SJSA1 (cell line): ENCODE measurements around the gene TGM2. TPM values are rescaled to one million over a fixed set of nuclear protein-coding genes. Genes with fewer than 3 reads are reported as not detected.
A peak's percentile ranks its signal among the peaks of the same experiment; 100 is the strongest.

Experiments
- DNase-seq, 2 experiments: peaks; one replicate each; pipeline ENCODE4 v3.0.0-alpha.2; 2015 to 2020; ENCODE audit warnings: low spot score in 2 of 2, low read depth in 1 of 2
- H3K27ac ChIP-seq: fragments of 250-450 bp; sonication (Bioruptor Pico); 2 replicates; pipeline ENCODE4 v1.5.1; 2020; ENCODE audit warnings: mild to moderate bottlenecking, moderate library complexity
- H3K27me3 ChIP-seq: fragments of 250-450 bp; sonication (Bioruptor Pico); replicated peaks from 2 replicates; pipeline ENCODE4 v1.5.1; 2020; ENCODE audit warnings: mild to moderate bottlenecking, moderate library complexity
- H3K36me3 ChIP-seq: fragments of 250-450 bp; sonication (Bioruptor Pico); 2 replicates; pipeline ENCODE4 v1.5.1; 2020; ENCODE audit warnings: mild to moderate bottlenecking
- H3K4me1 ChIP-seq: fragments of 250-450 bp; sonication (Bioruptor Pico); replicated peaks from 2 replicates; pipeline ENCODE4 v1.6.1; 2021; ENCODE audit warnings: mild to moderate bottlenecking
- H3K4me3 ChIP-seq: fragments of 250-450 bp; sonication (Bioruptor Pico); 2 replicates; pipeline ENCODE4 v1.5.1; 2020; ENCODE audit warnings: mild to moderate bottlenecking
- H3K9me3 ChIP-seq: fragments of 250-450 bp; sonication (Bioruptor Pico); replicated peaks from 2 replicates; pipeline ENCODE4 v1.5.1; 2020; ENCODE audit warnings: mild to moderate bottlenecking
- total RNA-seq: library from RNA; depleted of rRNA; stranded (reverse); fragments of >200 nt; shearing (Covaris generic); gene quantifications from 2 replicates; pipeline ENCODE4 v1.2.3, GENCODE V29; 2014

TGM2 gene
- total RNA-seq, 1 experiment from 2014 or later = 32.2 TPM

GRCh38 chr20:38203981-38204357 lies 38.9 kb upstream of the TGM2 start:
- Histone ChIP-seq H3K36me3 (no peaks in the 10 kb centered on the region), H3K4me1 (peaks cover 5% of the 10 kb centered on the region), H3K9me3 (no peaks in the 10 kb centered on the region), H3K27me3 (no peaks in the 10 kb centered on the region), H3K27ac (no peak overlapping the region), H3K4me3 (no peak overlapping the region)
- DNase-seq = no peak

GRCh38 chr20:38203337-38203980 lies 38.4 kb upstream of the TGM2 start:
- Histone ChIP-seq H3K27me3 (no peaks in the 10 kb centered on the region), H3K4me3 (no peak overlapping the region), H3K27ac (no peak overlapping the region), H3K36me3 (no peaks in the 10 kb centered on the region), H3K9me3 (no peaks in the 10 kb centered on the region), H3K4me1 (peaks cover 5% of the 10 kb centered on the region)
- DNase-seq = no peak

DNA sequence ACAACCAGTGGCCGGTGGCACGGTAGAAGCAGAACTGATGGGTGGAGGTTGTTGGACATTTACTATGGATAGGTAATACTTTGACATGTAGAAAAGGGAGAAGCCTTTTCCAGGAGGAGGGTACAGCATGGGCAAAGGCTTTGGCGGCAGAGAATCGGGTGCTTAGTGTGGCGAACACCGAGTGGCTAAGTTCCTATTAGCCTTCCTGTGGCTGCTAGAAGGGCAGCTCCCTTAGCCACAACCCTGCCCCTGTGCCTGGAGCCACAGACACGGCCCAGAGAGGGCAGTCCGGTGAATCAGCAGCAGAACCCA lies 37.9 kb upstream of the TGM2 start:
- H3K4me3 ChIP-seq = no peak overlapping the region
- no peaks in the 10 kb centered on the region for H3K27me3 ChIP-seq
- peaks cover 5% of the 10 kb centered on the region for H3K4me1 ChIP-seq
- H3K36me3 ChIP-seq = no peaks in the 10 kb centered on the region
- H3K27ac ChIP-seq = no peak overlapping the region
- H3K9me3 ChIP-seq = no peaks in the 10 kb centered on the region
- DNase-seq = no peak

DNA sequence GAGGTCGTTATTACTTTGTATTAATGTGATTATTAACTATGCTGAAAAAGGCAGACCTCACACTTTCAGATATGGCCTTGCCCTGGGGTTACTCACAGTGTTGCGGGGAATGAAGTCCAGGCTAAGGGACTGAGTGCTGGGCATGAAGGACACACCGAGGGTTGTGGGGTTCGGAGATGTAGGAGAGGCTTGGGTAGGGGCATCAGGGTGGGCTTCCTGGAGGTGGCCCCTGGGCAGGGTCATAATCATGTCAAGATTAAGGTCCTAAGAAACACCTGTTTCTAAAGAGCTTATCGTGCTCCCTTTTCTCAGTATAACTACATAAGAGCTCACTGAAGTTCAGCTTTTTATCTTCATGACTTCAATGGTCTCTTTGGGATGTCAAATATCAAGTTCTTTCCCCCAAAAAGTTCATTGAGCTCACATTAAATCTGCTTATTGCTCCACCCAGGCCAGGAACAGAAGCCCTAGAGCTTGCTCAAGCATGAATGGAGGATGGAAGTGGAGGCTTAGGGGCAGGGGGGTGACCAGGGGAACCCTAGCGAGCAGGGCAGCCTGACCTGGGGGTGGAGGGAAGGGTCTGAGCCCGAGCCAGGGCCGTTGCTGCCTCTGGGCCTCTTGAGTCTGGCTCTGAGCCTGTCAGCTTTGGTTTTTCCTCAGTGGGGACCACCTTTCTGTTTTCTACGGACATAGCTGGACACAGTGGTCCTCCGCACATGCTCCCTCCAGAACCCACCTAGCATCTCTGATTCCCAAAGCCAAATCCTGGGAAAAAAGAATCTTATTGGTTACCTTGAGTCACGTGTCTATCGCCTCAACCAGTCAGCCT lies 37.3 kb upstream of the TGM2 start:
- no peak overlapping the region for H3K4me3 ChIP-seq
- no peak overlapping the region for H3K27ac ChIP-seq
- no peaks in the 10 kb centered on the region for H3K9me3 ChIP-seq
- H3K36me3 ChIP-seq = no peaks in the 10 kb centered on the region
- peaks cover 5% of the 10 kb centered on the region for H3K4me1 ChIP-seq
- H3K27me3 ChIP-seq = no peaks in the 10 kb centered on the region
- no peak for DNase-seq

DNA sequence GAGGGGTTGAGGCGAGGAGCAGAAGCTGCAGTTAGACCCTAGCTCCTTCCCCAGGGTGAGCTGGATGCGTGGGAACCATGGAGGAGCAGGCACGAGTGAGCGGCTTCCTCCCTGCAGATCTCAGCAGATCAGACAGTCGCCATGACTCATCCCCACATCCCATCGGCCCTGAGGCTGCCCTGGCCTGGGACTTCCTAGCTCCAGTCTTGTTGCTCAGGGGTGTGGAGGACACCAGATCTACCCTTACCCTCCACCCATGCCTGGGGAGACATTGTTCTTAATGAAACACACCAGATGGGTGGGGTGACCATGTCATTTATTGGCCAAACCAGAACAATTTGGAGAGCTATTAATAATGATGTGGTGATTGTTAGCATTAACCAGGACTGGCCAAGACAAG lies 36.3 kb upstream of the TGM2 start:
- peaks cover 5% of the 10 kb centered on the region for H3K4me1 ChIP-seq
- H3K27ac ChIP-seq = no peak overlapping the region
- no peaks in the 10 kb centered on the region for H3K27me3 ChIP-seq
- DNase-seq = peak; percentile 41 to 64
- no peaks in the 10 kb centered on the region for H3K9me3 ChIP-seq
- no peak overlapping the region for H3K4me3 ChIP-seq
- no peaks in the 10 kb centered on the region for H3K36me3 ChIP-seq

DNA sequence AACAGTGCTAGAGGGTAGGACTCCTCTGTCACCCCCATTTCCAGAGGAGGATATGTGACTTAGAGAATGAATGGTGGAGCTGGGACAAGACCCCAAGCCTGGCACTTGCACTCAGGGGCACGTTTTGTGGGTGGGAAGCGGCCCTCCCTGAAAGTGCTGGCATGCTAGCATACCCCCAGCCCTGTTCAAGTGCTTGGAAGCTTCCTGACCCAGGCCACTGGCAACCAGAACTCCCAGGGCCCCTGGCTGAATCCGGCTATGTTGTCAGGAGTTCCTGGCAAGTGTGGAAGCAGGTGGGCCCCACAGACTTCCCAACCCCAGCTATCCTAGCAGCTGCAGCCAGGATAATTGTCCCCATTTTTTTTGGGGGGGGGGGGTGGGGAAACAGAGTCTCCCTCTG lies 35.6 kb upstream of the TGM2 start:
- no peak for DNase-seq

GRCh38 chr20:38199501-38200390 lies 34.7 kb upstream of the TGM2 start:
- Histone ChIP-seq H3K4me3 (no peak overlapping the region), H3K27me3 (no peaks in the 10 kb centered on the region), H3K9me3 (no peaks in the 10 kb centered on the region), H3K4me1 (peaks cover 5% of the 10 kb centered on the region), H3K27ac (no peak overlapping the region), H3K36me3 (no peaks in the 10 kb centered on the region)
- no peak for DNase-seq

More for the DNA sequence above, 35.6 kb upstream of the TGM2 start:
- Histone ChIP-seq H3K4me3 (no peak overlapping the region), H3K4me1 (peaks cover 5% of the 10 kb centered on the region), H3K27ac (no peak overlapping the region), H3K36me3 (no peaks in the 10 kb centered on the region), H3K27me3 (no peaks in the 10 kb centered on the region), H3K9me3 (no peaks in the 10 kb centered on the region)

- H3K4me1 ChIP-seq = peaks cover 5% of the 10 kb centered on the region
- no peaks in the 10 kb centered on the region for H3K36me3 ChIP-seq
- H3K4me3 ChIP-seq = no peak overlapping the region
- H3K9me3 ChIP-seq = no peaks in the 10 kb centered on the region; the same call in 1 of the 2 replicates
- no peak overlapping the region for H3K27ac ChIP-seq
- no peaks in the 10 kb centered on the region for H3K27me3 ChIP-seq
- DNase-seq = no peak
These were observed 33.3 kb upstream of the TGM2 start for GRCh38 chr20:38198238-38198861.

- Histone ChIP-seq H3K27me3 (no peaks in the 10 kb centered on the region), H3K36me3 (no peaks in the 10 kb centered on the region), H3K9me3 (no peaks in the 10 kb centered on the region; the same call in 1 of the 2 replicates), H3K4me3 (no peak overlapping the region), H3K27ac (no peak overlapping the region), H3K4me1 (peaks cover 5% of the 10 kb centered on the region)
- no peak for DNase-seq
These were observed 32.5 kb upstream of the TGM2 start for GRCh38 chr20:38197619-38198018.

DNA sequence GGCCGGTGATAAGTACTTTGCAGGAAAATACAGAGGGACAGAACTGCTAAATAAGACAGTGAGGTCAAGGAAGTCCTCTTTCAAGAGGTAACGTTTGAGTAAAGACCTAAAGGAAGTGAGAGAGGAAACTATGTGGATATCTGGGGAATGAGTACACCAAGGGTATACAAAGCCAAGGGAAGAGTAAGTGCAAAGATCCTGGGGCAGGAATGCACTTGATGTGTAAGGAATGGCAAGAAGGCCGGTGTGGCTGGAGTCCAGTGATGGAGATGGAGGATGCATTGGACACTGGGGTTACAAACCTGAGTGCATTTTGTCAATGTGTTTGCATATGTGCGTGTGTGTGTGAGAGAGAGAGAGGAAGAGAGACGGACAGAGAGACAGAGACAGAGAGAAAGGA lies 32.1 kb upstream of the TGM2 start:
- H3K27ac ChIP-seq = no peak overlapping the region
- H3K9me3 ChIP-seq = no peaks in the 10 kb centered on the region; the same call in 1 of the 2 replicates
- peaks cover 5% of the 10 kb centered on the region for H3K4me1 ChIP-seq
- no peaks in the 10 kb centered on the region for H3K36me3 ChIP-seq
- H3K27me3 ChIP-seq = no peaks in the 10 kb centered on the region
- DNase-seq = no peak
- no peak overlapping the region for H3K4me3 ChIP-seq

- no peak overlapping the region for H3K27ac ChIP-seq
- DNase-seq = no peak
- no peaks in the 10 kb centered on the region; the same call in 1 of the 2 replicates for H3K9me3 ChIP-seq
- H3K36me3 ChIP-seq = no peaks in the 10 kb centered on the region
- no peaks in the 10 kb centered on the region for H3K27me3 ChIP-seq
- H3K4me1 ChIP-seq = peaks cover 5% of the 10 kb centered on the region
- no peak overlapping the region for H3K4me3 ChIP-seq
These were observed 31.5 kb upstream of the TGM2 start for GRCh38 chr20:38196592-38196991.

DNA sequence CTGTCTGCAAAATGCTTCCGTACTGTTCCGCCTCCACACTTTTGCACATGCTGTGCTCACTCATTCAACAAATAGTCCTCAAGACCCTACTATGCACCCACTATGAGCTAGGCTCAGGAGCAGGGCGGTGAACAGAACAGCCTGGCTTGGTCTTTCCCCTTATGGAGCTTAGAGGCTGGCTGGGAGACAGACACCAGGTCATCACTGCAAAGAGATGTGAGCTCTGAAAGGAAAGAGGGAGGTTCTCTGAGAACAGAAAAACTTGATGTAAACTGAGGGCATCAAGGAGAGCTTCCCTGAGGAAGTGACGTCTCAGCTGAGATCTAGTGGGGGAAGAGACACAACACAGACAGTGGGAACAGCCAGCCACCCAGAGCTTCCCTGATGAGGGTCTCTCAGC lies 31.0 kb upstream of the TGM2 start:
- no peak for DNase-seq
- no peak overlapping the region for H3K27ac ChIP-seq
- H3K36me3 ChIP-seq = no peaks in the 10 kb centered on the region
- no peak overlapping the region for H3K4me3 ChIP-seq
- no peaks in the 10 kb centered on the region for H3K27me3 ChIP-seq
- H3K9me3 ChIP-seq = no peaks in the 10 kb centered on the region; the same call in 1 of the 2 replicates
- peaks cover under 1% of the 10 kb centered on the region for H3K4me1 ChIP-seq

- Histone ChIP-seq H3K36me3 (no peaks in the 10 kb centered on the region), H3K4me1 (no peaks in the 10 kb centered on the region), H3K27me3 (no peaks in the 10 kb centered on the region), H3K27ac (no peak overlapping the region), H3K4me3 (no peak overlapping the region), H3K9me3 (no peaks in the 10 kb centered on the region; the same call in 1 of the 2 replicates)
- no peak for DNase-seq
These were observed 30.5 kb upstream of the TGM2 start for GRCh38 chr20:38195521-38195920.
